ACC112 (cell line): ENCODE data around the gene RNLS.

Experiments
- H2AFZ ChIP-seq: fragments of 200-600 bp; sonication (generic); one replicate; pipeline ENCODE4 v1.6.0; 2017; ENCODE audit warnings: antibody characterized with exemption, low read length; ENCODE audit not compliant: unreplicated experiment
- H3K27ac ChIP-seq: fragments of 200-600 bp; sonication (generic); 2 replicates; pipeline ENCODE4 v1.5.1; 2014; ENCODE audit warnings: low read depth, mild to moderate bottlenecking, antibody characterized with exemption, low read length, moderate library complexity
- H3K27me3 ChIP-seq: fragments of 200-600 bp; sonication (generic); 2 replicates; pipeline ENCODE4 v1.6.1; 2014; ENCODE audit warnings: mild to moderate bottlenecking, antibody characterized with exemption, low read length, moderate library complexity, mixed read lengths; ENCODE audit not compliant: insufficient read depth
- H3K36me3 ChIP-seq: fragments of 200-600 bp; sonication (generic); 2 replicates; pipeline ENCODE4 v1.6.1; 2016; ENCODE audit warnings: mild to moderate bottlenecking, antibody characterized with exemption, low read length, moderate library complexity, mixed read lengths; ENCODE audit not compliant: insufficient read depth
- H3K4me1 ChIP-seq: fragments of 200-600 bp; sonication (generic); one replicate; pipeline ENCODE4 v1.6.1; 2016; ENCODE audit warnings: low read length, mixed read lengths; ENCODE audit not compliant: insufficient read depth, unreplicated experiment, control insufficient read depth
- H3K4me3 ChIP-seq: fragments of 200-600 bp; sonication (generic); 2 replicates; pipeline ENCODE4 v1.5.1; 2014; ENCODE audit warnings: mild to moderate bottlenecking, low read depth, low read length
- H3K79me2 ChIP-seq: fragments of 200-600 bp; sonication (generic); one replicate; pipeline ENCODE4 v1.6.0; 2016; ENCODE audit warnings: low read length; ENCODE audit not compliant: control insufficient read depth, unreplicated experiment, insufficient read depth

The RNLS gene

DNA sequence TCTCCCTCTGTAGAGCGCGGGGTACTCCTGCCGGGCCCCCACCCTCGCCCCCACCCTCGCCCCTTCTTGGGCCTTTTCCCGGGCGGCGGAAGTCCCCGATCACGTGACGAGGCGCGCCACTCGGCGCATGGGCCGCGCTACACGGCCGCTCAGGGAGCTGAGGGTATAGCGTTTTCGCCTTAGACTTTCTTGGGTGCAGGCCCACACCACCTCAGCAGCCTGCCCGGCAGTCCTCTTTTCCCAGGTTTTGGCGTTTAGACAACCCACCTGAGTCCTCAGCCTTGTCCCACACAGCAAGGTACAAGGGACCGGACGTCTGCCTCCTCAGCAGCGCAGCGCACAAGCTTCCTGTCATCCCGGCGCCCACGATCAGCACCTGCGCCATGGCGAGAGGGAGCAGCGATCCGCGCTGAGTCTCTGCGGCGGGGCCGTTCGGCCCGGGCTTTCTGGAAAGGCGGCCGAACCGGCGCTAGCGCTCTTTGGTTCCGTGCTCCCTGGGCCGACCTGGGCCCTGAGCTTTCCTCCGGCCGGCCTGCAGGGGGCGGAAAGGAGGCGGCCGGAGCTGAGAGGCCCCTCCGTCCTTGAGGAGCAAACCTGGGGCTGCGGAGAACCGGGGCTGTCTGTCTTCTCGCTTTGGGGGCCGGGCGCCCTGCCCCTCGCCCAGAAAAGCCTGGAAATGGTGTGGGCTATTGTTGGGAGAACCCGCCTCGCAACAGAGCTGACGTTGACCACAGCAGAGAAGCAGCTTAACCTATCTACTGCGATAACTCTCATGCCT, at the start of gene RNLS:
RNLS (minus strand) TSS at position 513 of the 778 bp plus-strand sequence.
- peak within 1 kb of the TSS; percentile 70 for H3K27ac ChIP-seq
- peak within 1 kb of the TSS; percentile 87 for H3K4me3 ChIP-seq
- H3K4me1 ChIP-seq = peaks cover 6% of the 10 kb centered on the region
- peak within 1 kb of the TSS; percentile 98 for H2AFZ ChIP-seq
- no peaks in the 10 kb centered on the region for H3K79me2 ChIP-seq
- H3K36me3 ChIP-seq = no peaks in the 10 kb centered on the region
- H3K27me3 ChIP-seq = no peaks in the 10 kb centered on the region

DNA sequence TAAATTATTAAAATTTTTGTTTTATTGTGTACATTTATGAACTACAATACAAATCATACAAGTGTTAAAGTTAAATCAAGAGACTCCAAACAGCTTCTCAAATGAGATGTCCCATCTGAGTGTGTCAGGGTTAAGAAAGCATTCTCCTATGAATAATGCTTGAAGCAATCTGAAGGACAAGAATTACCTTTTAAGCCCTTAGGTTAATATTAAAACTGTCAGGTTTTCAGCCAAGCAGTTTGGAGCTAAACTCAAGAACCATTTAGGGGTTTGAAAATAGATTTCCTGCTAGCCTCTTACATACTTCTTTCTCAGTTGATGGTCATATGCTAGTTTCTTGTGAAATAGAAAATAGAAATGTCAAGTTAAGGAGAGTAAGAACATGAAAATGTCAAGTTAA, 41.7 kb upstream of the RNLS start:
- Histone ChIP-seq H3K4me1 (no peaks in the 10 kb centered on the region), H2AFZ (no peak overlapping the region), H3K27ac (no peak overlapping the region), H3K4me3 (no peak overlapping the region), H3K36me3 (no peaks in the 10 kb centered on the region), H3K27me3 (no peaks in the 10 kb centered on the region), H3K79me2 (no peaks in the 10 kb centered on the region)

DNA sequence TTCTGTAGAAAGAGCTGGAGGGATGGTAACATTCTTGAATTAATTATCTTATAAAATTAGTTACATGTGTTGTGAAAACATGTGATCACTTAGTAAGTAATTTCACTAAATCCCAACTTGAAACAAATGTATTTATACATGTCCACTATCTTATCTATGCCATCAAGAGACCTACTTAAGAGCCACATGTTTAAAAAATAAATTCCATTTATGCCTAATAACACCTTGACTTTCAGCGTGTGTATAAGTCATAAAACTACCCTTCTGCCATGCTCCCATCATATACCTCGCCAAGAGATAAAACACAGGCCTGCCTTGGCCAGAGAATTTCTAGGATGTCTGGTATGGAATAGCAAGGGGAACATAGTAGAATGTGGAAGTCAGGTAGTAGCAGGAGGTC, 40.7 kb upstream of the RNLS start:
- Histone ChIP-seq H3K27me3 (no peaks in the 10 kb centered on the region), H3K4me1 (no peaks in the 10 kb centered on the region), H3K36me3 (no peaks in the 10 kb centered on the region), H3K4me3 (no peak overlapping the region), H3K79me2 (no peaks in the 10 kb centered on the region), H3K27ac (no peak overlapping the region), H2AFZ (no peak overlapping the region)

DNA sequence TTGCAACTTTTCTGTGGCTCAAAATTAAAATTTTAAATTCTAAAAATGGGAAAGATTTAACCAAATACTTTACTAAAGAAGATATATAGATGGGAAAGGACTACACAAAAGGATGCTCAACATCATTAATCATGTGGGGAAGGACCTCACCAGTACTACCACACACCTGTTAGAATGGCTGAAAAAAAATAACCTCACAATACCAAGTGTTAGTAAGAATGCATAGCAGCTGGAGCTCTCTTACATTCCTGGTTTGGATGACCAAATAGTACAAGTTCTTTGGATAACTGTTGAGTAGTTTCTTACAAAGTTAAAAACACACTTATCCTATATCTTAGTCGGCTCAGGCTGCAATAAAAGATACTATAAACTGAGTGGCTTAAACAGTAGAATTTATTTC, 37.3 kb upstream of the RNLS start:
- Histone ChIP-seq H3K4me3 (no peak overlapping the region), H3K36me3 (no peaks in the 10 kb centered on the region), H2AFZ (no peak overlapping the region), H3K27me3 (no peaks in the 10 kb centered on the region), H3K4me1 (no peaks in the 10 kb centered on the region), H3K79me2 (no peaks in the 10 kb centered on the region), H3K27ac (no peak overlapping the region)

DNA sequence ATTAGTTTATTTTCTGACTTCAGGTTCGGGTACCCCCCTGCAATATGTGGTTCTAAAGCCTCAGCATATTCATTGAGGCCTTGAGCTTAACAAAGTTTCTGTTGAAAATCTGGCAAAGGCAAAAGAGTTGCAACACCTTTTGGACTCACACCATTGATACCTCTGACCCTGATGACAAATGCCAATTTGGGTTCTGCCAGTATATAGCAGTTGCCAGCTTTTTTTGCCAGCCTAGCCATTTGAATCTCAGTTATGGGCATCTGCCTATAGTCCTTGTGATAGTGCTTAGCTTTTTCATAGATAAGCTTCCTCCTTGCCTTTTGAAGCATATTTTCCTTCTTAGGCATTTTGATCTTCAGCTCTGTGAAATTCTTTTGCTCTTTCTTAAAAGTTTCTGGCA, 35.4 kb upstream of the RNLS start:
- no peaks in the 10 kb centered on the region for H3K4me1 ChIP-seq
- no peak overlapping the region for H2AFZ ChIP-seq
- H3K36me3 ChIP-seq = no peaks in the 10 kb centered on the region
- no peak overlapping the region for H3K27ac ChIP-seq
- no peaks in the 10 kb centered on the region for H3K27me3 ChIP-seq
- H3K79me2 ChIP-seq = no peaks in the 10 kb centered on the region
- no peak overlapping the region for H3K4me3 ChIP-seq

DNA sequence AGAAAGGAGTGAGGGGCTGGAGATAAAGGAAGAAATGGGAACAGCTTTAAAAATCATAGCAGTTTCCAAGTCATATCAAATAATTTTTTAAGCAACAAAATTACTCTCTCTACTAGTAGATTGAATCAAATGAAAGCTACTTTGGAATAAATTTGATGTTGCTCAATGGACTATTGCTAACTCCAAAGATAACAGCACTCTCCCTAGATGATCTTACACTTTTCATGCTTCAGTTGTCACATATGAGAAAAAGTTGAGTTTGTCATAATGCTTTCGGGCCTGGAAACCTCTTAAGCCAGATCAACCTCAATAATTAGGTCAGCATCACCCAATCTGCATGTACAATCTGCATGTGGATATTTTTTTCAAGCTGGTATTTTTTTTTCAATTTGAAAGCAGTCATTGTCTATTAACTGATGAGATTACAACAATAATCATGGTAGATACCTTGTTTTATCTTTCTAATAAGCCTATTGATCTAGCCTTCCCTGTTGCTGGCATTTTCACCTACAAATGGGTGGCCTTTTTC, 34.7 kb upstream of the RNLS start:
- no peaks in the 10 kb centered on the region for H3K4me1 ChIP-seq
- H3K4me3 ChIP-seq = no peak overlapping the region
- H2AFZ ChIP-seq = no peak overlapping the region
- no peaks in the 10 kb centered on the region for H3K36me3 ChIP-seq
- H3K27me3 ChIP-seq = no peaks in the 10 kb centered on the region
- no peaks in the 10 kb centered on the region for H3K79me2 ChIP-seq
- H3K27ac ChIP-seq = no peak overlapping the region

DNA sequence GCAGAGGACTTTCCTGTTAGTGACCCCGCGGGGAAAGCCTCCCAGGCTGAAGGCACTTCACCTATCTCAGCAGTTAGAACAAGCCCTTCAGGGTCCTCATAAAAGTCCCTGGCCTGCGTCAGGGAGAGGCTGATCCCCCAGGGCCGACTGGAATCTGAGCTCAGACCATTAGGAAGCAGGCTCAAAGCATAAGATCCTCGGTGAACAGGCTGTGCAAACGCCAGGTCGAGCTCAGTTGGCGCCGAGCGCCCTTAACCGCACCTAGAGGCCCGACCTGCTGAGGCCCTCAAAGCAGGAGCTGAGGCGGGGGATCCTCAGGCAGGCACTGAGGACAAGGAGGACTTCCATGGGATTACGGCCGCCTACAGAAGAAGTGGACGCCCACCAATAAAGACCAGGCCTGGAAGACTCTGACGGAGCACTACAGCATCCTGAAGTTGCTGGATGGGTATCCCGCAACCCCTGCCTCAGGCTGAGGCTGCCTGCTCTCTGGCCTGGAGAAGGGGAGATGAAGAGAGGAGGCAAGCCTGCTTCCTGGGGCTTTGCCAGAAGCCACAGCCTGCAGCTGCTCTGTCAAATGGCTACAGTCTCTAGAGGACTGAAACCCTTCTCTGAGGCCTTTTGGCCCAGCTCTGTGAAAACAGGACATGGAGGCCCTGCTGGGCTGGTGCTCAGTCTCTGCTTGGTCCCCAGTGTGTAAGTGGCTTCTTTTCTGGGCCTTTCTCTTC, 33.3 kb upstream of the RNLS start:
- H3K4me3 ChIP-seq = no peak overlapping the region
- no peaks in the 10 kb centered on the region for H3K79me2 ChIP-seq
- no peak overlapping the region for H2AFZ ChIP-seq
- no peaks in the 10 kb centered on the region for H3K36me3 ChIP-seq
- no peaks in the 10 kb centered on the region for H3K4me1 ChIP-seq
- H3K27ac ChIP-seq = no peak overlapping the region
- H3K27me3 ChIP-seq = no peaks in the 10 kb centered on the region

DNA sequence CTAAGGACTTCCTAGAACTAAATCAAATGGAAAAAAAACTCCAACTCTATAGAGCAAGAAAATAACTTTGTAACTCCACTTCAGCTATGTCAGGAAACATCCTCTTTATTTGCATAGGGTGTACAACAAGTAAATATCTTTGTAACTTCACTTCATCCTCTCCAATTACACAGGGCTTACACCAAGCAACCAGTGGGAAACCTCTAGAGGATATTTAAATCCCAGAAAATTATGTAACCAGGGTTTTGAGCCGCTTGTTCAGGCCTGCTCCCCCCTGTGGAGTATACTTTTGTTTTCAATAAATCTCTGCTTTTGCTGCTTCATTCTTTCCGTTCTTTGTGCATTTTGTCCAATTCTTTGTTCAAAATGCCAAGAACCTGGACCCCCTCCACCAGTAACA, 25.7 kb upstream of the RNLS start:
- H3K4me3 ChIP-seq = no peak overlapping the region
- no peaks in the 10 kb centered on the region for H3K79me2 ChIP-seq
- H3K36me3 ChIP-seq = no peaks in the 10 kb centered on the region
- H3K27me3 ChIP-seq = no peaks in the 10 kb centered on the region
- no peak overlapping the region for H3K27ac ChIP-seq
- H2AFZ ChIP-seq = no peak overlapping the region
- no peaks in the 10 kb centered on the region for H3K4me1 ChIP-seq

DNA sequence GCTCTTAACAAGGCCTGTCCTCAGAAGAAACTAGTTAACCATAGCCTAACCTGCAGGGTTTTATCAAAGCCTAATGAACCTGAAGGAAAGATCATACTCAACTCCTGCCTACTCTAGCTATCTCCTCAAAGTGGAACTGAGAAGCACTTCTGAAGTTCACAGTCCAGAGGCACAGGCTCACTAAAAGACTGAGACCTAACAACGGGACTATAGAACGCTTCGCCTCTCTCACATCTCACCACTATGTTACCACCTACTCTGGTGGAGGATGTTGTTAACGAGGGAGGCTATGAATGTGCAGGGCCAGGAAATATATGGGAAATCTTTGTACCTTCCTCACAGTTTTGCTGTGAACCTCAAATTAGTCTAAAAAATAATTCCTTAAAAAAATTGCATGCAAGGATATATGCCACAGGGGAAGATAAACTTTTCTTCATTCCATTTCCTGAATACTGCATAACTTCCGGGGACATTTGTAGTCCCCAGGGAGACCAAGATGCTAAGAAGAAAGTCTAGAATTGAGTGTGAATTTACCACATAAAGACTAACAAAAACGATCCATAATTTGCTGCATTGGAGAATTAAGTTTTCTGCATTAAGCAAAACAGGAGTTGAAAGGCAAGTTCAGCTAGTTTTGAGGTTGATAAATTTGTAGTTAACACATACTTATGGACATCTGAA, 25.1 kb upstream of the RNLS start:
- no peak overlapping the region for H2AFZ ChIP-seq
- no peaks in the 10 kb centered on the region for H3K27me3 ChIP-seq
- no peak overlapping the region for H3K4me3 ChIP-seq
- no peak overlapping the region for H3K27ac ChIP-seq
- H3K4me1 ChIP-seq = no peaks in the 10 kb centered on the region
- H3K36me3 ChIP-seq = no peaks in the 10 kb centered on the region
- H3K79me2 ChIP-seq = no peaks in the 10 kb centered on the region

DNA sequence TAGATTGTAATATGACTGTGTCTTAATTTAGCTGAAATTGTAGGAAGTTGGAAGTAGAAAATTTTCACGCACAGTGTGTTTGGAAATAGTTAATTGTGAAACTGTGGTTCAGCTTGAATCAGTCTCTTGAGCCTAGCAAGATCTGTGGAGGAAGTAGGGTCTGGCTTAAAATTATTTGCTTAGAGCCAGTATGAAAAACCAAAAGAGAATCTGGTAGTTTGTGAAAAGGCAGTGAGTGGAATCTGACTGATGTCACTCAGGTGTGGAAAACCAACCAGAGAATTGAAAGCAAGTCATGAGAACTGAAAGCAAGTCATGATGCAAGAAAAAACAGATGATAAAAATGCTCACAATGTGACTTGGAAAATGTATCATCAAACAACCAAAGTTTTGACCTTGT, 14.9 kb upstream of the RNLS start:
- Histone ChIP-seq H3K4me1 (no peaks in the 10 kb centered on the region), H3K79me2 (no peaks in the 10 kb centered on the region), H3K27ac (no peak overlapping the region), H2AFZ (no peak overlapping the region), H3K4me3 (no peak overlapping the region), H3K36me3 (no peaks in the 10 kb centered on the region), H3K27me3 (no peaks in the 10 kb centered on the region)
